GM21717 (cell line): ENCODE results near the gene PITRM1.

Source experiments
- ATAC-seq: cut with Tn5 transposase; IDR thresholded peaks from one replicate; pipeline ENCODE4 v1.9.1; 2021; ENCODE audit warnings: mild to moderate bottlenecking, moderate library complexity; ENCODE audit not compliant: unreplicated experiment

The PITRM1 gene

GRCh38 chr10:3104251-3104918, 68.2 kb downstream of the PITRM1 start:
- no peak for ATAC-seq

GRCh38 chr10:3103646-3104045, 68.9 kb downstream of the PITRM1 start:
- ATAC-seq = no peak

- no peak for ATAC-seq
Measured at GRCh38 chr10:3102720-3103427, 69.7 kb downstream of the PITRM1 start.

GRCh38 chr10:3100856-3101640, 71.5 kb downstream of the PITRM1 start:
- no peak for ATAC-seq

- no peak for ATAC-seq
Measured at GRCh38 chr10:3100093-3100792, 72.3 kb downstream of the PITRM1 start.

- ATAC-seq = no peak
Measured at GRCh38 chr10:3099291-3100092, 73.1 kb downstream of the PITRM1 start.

GRCh38 chr10:3098689-3099088, 73.9 kb downstream of the PITRM1 start:
- no peak for ATAC-seq

- no peak for ATAC-seq
Measured at GRCh38 chr10:3097160-3097559, 75.4 kb downstream of the PITRM1 start.

GRCh38 chr10:3096149-3096548, 76.4 kb downstream of the PITRM1 start:
- no peak for ATAC-seq

GRCh38 chr10:3095373-3096139, 77.0 kb downstream of the PITRM1 start:
- no peak for ATAC-seq

GRCh38 chr10:3094609-3095036, 78.0 kb downstream of the PITRM1 start:
- ATAC-seq = no peak

- no peak for ATAC-seq
Measured at GRCh38 chr10:3093996-3094395, 78.6 kb downstream of the PITRM1 start.

- no peak for ATAC-seq
Measured at GRCh38 chr10:3091921-3092320, 80.7 kb downstream of the PITRM1 start.

GRCh38 chr10:3090914-3091787, 81.4 kb downstream of the PITRM1 start:
- no peak for ATAC-seq

- no peak for ATAC-seq
Measured at GRCh38 chr10:3090388-3090787, 82.2 kb downstream of the PITRM1 start.
